Activated T-cell treated with anti-CD3 and anti-CD28 coated beads for 4 hours (primary cell): ENCODE measurements around the gene FAM20A.
A peak's percentile ranks its signal among the peaks of the same experiment; 100 is the strongest.
"Not testable (repeated sequence)": the region's sequence is repeated elsewhere in the genome, so short reads cannot be mapped to it uniquely, and the experiment has no call there.

Source experiments
- DNase-seq: peaks from one replicate; pipeline ENCODE4 v3.0.0-alpha.2; 2020

FAM20A gene

DNA sequence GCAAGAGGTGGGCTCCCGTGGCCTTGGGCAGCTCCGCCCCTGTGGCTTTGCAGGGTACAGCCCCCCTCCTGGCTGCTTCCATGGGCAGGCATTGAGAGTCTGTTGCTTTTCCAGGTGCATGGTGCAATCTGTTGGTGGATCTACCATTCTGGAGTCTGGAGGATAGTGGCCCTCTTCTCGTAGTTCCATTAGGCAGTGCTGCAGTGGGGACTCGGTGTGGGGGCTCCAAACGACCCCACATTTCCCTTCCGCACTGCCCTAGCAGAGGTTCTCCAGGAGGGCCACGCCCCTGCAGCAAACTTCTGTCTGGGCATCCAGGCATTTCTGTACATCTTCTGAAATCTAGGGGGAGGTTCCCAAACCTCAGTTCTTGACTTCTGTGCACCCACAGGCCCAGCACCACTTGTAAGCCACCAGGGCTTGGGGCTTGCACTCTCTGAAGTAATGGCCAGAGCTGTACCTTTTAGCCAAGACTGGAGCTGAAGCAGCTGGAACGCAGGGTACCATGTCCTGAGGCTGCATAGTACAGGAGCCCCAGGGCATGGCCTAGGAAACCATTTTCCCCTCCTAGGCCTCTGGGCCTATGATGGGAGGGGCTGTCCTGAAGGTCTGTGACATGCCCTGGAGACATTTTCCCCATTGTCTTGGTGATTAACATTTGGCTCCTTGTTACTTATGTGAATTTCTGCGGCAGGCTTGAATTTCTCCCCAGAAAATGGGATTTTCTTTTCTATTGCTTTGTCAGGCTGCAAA is 82.9 kb downstream of the FAM20A start:
- DNase-seq: no peak

DNA sequence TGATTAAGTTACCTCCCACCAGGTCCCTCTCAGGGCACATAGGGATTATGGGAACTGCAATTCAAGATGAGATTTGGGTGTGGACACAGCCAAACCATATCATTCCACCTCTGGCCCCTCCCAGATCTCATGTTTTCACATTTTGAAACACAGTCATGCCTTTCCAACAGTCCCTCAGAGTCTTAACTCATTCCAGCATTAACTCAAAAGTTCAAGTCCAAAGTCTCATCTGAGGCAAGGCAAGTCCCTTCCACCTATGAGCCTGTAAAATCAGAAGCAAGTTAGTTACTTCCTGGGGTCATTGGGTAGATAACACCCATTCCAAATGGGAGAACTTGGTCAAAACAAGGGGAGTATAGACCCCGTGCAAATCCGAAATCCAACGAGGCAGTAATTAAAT is 83.6 kb downstream of the FAM20A start:
- not testable (repeated sequence) for DNase-seq

DNA sequence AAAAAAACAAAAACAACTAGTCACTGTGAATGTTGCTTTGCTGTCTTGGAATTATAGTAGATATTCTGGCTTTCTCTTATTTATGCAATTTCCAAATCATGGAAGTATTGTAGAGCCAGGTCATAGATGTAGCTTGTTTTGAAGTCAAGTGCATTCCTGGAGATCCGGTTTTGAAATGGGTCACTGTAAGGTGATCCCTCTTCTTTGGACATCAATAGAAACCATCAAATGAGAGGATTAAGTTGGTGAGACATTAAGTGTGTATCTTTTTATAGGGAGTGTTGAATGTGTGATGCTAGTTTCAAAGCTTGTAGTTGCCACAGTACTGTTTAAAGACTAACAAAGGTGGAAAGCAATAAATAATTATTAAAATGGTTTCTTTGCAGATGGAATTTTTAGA is 84.4 kb downstream of the FAM20A start:
- DNase-seq: no peak

DNA sequence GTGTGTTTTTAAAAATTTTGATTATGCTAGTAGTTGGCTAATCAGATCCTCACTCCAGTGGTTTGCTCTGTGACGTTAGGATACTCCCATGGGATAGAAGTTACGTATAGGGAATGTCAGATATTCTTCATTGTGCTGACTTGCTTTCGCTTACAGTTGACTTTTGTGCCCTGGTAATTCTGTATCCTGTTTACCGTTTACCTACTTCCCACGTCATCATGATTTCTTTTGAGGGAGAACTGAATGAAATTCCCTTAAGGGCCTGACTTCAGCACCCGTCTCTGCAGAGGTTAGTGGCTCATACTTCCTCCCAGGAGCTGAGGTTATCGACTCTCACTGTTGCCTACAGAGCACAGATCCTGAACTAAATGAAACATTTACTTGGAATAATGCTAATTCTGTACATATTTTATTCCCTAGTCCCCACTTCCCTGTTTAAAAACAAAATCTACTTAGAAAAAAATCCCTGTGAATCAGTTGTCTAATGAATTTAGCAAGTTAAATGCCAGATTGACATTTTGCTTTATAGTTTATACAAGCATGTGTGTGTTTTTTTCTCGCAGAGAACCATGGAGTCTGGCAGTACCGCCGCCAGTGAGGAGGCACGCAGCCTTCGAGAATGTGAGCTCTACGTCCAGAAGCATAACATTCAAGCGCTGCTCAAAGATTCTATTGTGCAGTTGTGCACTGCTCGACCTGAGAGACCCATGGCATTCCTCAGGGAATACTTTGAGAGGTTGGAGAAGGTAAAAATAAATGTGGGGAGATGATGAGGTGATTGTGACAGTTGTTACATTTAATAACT is 86.1 kb downstream of the FAM20A start:
- DNase-seq: no peak

DNA sequence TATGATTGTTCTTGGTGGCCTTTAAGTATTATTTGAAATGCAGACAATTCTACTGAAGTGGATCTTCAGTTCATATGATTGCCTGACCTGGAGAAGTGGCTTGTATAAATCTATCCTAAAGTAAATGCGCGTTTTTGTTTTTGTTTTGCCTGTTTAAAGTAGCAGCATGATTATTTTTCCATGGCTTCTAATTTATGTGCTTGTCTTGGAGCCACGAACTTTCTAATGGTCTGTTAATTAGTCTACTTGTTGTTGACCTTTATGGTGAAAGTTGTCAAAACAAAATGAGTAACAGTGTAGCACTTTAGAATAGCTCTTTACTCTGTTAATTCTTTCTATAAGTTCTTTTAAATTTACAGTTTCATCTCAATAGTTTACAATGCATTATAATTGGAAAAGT is 87.2 kb downstream of the FAM20A start:
- no peak for DNase-seq

DNA sequence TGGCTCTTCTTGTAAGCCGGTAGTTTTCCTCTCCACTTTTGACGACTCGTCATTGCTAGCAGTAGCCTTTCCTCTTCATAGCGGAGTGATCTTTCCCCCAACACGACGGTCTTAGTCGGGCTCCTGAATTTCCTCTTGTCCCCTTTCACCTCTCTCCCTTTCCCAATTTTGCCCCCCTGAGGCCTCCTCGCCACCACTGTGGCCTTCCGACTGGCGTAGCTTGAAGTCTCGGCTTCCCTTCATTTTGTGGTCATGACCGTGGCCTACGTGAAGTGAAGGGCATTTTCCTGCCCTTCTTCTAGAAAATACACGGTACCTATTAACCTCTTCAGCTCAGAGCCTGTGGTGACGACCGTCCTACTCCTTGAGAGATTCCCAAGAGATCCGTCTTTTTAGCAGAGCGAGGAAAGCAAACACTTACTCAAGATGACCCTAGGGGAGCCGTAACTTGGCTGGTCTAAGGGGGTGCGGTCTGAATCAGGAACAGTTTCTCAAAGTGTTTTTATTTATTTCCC is 88.2 kb downstream of the FAM20A start:
- DNase-seq: no peak

DNA sequence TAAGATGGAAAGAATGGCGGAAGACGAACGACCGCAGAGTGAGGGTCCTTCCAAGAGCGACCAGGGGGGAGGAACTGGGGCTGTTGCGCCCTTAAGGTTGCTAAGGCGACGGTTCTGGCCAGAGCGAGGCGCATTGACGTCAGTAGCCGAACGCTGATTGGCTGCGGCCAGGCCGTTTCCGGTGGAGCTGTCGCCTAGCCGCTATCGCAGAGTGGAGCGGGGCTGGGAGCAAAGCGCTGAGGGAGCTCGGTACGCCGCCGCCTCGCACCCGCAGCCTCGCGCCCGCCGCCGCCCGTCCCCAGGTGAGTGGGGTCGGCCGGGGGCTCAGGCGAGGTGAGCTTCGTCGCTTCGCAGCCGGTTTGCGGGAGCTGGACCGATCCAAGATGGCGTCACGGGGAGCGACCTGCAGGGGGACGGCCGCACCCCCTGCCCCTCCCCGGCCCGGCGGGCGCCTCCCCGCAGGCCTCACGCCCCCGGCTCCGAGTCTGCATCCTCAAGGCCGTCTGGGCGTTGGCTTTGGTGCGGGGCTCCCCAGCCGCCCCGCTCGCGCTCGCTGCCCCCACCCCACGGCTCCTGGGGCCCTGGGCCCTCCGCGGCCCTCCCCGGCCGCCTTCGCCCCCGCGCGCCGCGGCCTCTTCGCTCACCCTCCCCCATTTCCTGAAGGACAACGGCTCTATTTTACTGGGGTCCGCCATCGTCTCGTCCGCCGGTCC is 88.8 kb downstream of the FAM20A start, which contains the start of gene PRKAR1A:
PRKAR1A (plus strand) TSS at position 184 of the 713 bp plus-strand sequence. CDS start 2,970 bp downstream, outside the sequence.
- DNase-seq: peak; percentile 84

DNA sequence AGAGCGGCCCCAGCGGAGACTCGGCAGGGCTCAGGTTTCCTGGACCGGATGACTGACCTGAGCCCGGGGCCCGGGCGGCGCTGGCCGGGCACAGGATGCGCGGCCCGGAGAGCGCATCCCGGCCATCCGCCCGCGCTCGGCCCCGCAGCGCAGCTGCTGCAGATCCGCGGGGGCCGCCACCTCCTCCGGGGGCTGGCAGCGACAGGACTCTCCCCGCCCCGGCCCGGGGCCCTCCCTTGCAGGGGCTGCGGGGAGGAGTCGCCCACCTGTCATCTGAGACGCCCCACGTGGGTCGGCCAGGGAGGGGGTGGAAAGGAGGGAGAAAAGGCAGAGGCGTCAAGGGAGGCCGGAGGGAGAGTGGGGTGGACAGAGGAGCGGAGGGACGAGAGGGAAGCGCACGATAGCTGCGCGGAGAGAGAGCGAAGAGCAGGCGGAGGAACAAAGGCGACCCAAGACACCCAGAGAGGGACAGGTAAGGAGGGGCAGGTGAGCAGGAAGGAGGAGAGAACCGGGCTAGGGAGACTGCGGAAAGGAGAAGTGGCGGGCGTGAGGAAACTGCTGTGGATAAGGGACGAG is 89.4 kb downstream of the FAM20A start:
- DNase-seq: peak; percentile 74

DNA sequence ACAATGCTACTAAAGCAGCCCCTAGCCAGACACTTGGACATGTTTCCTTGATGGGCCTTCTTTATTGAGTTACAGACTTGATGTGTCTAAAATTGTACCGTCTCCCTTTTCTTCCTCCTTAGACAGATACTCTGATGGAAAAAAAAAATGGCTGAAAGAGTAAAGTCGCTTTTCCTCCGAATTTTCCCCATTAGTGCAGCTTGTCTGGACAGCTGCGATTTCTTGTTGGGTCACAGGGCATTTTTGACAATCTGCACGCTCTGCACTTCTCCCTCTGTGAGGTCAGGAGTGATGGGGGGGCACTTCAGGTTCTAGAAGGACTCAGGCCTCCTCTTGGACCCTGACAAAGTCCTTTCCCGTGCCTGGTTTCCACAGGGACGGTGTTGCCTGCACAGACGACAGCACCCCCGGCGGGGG is 89.9 kb downstream of the FAM20A start:
- no peak for DNase-seq

DNA sequence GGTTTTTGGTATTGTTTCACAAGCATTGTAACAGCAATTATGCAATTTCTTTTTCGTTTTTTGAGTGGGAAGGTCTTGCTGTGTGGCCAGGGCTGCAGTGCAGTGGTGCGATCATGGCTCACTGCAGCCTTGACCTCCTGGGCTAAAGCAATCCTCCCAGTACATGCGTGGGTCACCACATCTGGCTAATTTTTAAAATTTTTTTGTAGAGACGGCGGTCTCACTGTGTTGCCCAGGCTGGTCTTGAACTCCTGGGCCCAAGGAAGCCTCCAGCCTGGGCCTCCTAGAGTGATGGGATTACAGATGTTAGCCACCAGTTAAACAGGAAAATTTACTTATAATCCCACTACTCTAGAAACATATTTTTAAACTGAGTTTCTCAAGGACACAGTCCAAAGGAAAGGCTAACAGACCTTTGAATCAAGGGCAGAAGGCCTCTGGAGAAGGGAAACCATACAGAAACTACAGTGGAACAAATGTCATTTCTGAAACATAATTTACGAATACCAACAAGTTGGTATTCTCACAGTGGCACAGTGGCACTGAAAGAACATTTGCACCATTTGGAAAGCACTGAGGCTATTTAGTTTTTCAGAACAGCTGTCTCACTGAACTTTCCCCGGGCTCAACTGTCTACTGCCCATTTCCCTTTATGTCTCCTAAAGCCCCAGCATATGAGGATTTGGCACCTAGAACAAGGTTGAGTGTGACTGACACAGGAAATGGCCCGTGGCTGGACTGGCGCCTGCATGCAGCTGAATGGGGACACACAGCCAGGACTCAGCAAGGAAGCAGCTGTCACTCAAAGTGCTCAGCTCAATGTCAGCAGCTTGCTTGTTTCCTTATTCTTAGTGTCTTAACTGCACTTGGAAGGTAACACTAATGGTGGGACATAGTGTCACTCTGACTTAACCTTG is 91.8 kb downstream of the FAM20A start:
- no peak for DNase-seq

DNA sequence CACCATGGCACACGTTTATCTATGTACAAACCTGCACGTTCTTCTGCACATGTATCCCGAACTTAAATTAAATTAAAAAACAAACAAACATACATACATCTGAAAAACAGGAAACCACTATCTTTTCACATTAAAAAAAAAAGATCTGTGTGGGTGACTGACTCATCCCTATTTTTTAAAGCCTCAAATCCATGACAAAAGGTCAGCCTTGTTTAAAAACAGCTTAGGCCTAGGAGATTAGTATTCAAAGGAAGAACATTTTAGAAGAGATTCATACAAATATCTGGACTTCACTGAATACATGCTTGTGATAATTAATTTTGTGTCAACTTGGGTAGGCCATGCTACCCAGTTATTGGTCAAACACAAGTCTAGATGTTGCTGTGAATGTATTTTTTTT is 93.6 kb downstream of the FAM20A start:
- DNase-seq: no peak

DNA sequence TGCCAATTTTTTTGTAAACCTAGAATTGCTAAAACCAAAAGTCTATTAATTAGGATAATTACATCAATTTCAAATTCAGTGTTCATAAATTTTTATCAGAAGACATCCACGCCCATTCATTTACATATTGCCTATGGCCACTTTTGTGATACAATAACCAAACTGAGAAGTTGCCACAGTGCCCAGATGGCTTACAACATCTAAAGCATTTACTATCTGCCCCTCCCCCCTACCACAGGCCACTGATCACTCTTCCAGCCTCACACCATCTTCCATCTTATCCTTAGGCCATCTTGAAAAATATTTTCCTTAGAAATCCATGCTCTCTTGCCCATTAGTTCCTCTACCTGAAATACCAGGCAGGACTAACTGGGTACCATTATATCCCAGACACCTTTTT is 95.2 kb downstream of the FAM20A start:
- DNase-seq: no peak

DNA sequence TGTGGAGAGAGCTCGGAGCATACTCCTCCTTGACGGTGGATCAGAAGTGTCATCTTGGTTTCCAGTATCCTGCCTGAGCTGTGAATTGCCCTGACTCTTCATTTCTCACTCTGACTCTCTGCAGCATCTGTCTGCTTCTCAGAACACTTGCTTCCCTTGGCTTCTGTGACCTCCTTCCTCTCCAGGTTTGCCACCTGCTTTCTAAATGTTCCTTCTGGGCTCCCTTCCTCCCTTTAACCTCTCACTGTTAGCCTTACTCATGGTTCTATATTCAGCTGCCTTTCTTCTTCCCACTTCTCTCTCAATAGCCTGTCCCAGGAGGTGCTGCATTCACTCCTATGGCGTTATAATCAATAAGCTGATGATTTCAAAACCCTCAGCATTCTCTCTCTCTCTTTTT is 100.1 kb downstream of the FAM20A start:
- no peak for DNase-seq

DNA sequence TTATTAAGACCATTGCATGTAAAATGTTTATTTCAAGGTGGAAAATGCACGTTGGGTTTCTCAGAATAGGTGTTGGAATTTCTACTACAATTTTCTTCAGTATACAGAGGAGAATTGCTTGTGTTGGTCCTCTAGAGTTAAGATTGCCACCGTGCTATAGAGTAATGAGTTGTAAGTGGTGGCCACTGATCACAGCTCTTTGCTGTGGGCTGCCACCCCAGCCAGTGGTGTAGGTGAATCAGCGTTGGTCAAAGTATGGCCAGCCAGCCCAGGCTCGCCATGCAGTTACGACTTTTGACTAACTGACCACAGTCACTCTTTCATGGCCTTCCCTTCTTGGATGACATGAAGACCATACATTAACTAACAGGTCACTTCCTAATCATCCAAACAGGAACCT is 101.6 kb downstream of the FAM20A start:
- DNase-seq: no peak

DNA sequence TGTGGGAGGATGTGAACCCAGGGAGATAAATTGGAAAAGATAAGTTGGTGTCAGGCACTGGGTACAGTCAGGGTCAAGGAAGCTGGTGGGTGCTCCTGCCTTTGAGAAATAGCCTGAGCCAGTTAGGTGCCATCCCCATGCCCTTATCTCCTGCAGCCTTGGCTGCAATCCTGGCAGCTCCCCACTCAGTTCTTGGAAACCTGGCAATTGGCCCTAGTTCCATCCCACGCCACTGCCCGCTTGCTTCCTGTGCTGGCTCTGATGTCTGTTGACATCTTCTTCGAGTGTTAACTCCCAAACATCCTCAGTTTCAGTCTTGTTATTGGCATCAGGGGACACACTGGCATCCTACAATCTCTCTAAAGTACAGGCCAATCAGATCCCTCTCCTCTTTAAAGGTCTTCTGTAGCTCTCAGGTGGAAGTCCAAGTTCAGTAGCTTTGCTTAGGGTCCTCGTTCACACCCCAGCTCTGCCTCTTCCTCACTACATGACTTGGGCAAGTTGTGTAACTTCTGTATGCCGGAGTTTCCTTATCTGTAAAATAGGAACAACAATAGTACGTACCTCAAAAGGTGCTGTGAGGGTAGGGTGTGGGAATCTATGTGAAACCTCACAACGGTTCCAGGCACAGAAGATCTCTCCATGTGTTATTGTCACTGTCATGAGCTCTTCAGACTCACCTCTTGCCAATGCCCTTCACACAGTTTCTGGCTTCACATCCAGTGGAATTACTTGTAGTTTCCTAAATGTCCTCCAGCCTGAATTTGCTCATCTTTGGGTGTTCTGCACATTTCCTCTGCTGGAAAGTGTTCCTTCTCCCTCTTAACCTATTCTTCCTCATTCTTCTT is 102.5 kb downstream of the FAM20A start:
- no peak for DNase-seq

DNA sequence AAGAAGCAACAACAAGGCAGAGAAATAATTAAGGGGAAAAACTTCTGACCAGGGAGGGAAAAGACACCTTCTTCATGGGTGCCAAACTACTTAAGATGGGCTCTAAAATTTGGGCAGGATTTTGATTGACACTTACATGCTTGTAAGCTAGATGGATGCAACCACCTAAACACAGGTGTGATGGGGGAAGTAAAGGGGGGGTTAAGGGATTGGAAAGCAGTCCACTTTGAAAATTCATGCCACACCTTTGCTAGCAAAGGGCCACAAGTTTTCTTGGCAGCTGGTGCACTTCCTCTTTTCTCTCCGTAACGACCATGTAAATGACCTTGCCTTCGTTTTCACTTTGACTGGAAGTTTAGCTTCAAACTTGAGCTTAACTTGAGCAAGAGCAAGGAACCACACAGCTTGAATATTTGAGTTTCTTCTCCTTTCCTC is 103.3 kb downstream of the FAM20A start:
- DNase-seq: no peak

DNA sequence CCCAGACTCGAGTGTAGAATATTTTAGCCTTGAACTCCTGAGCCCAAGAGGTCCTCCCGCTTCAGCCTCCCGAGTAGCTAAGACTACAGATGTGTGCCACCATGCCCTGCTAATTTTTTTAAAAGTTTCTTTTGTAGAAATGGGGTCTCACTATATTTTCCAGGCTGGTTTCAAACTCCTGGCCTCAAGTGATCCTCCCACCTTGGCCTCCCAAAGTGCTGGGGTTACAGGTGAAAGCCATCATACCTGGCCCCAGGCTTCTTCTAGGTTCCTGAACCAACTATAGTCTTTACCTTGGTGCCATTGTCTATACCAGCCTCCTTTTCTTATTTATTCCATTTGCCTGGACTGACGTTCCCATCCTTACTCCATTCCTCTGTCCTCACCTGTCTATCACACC is 106.1 kb downstream of the FAM20A start:
- DNase-seq: no peak

DNA sequence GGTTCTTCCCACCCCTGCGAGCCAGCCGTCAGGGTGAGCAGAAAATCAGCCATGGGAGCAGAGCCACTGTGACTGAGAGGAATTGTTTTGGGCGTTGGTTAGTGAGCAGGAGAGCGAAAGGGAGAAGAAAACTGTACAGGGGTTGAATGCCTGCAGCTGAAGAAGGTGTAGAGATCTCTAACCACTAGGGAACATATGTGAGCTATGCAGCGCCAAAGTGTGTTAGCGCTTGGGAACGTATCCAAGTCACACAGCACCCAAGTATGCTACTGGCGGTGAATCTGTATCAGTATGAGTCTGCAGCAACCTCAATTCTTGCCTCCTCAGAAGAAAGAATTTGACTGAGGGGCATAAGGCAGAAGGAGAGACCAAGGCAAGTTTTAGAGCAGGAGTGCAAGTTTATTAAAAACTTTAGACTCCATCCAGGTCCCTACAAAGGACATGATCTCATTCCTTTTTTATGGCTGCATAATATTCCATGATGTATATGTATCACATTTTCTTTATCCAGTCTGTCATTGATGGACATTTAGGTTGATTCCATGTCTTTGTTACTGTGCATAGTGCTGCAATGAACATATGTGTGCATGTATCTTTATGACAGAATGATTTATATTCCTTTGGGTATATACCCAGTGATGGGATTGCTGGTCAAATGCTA is 108.6 kb downstream of the FAM20A start:
- not testable (repeated sequence) for DNase-seq

DNA sequence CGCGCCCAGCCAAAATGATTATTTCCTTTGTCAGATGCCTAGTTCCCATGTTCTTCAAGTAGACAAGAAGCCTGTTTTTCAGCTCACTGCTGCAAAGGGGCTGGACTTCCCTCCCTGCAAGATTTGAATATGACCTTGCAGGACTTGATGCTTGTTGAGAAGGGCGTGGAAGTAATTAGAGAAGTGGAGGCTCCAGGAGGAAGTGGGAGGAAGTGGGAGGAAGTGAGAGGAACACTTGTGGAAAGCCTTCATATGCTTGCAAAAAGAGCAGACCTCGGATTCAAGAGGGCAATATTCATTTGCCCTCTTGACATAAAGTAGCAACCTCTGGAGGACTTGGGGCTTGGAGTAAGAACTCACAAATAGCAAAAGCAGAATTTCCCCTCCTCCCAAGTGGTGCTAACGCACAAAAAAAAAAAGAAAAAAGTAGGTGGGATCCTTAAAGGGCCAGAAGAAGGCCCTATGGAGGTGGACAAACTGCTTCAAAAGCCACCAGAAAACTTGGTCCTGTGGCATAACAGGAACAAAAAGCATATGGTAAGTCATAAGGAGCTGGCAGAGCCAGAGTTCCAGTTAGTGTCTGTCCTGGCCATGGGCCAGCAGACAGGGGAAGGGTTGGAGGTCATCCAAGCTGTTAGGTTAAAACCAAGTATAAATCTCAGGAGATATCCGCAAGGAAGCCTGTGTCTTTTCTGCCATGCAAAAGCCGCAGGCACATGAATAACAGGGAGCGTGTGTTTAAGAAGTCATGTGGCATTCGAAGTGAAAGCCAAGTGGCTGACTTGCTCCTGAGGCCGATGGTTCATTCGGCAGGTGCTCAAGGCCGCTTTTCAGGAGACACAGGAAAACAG is 109.6 kb downstream of the FAM20A start:
- DNase-seq: no peak
